HG03521 (cell line): ENCODE measurements around the gene CEP20.
A peak's percentile ranks its signal among the peaks of the same experiment; 100 is the strongest.
"Not testable (repeated sequence)": the region's sequence is repeated elsewhere in the genome, so short reads cannot be mapped to it uniquely, and the experiment has no call there.

ENCODE experiments used
- ATAC-seq: cut with Tn5 transposase; IDR thresholded peaks from one replicate; pipeline ENCODE4 v1.9.1; 2021; ENCODE audit warnings: mild to moderate bottlenecking, moderate library complexity; ENCODE audit not compliant: unreplicated experiment

Gene CEP20

DNA sequence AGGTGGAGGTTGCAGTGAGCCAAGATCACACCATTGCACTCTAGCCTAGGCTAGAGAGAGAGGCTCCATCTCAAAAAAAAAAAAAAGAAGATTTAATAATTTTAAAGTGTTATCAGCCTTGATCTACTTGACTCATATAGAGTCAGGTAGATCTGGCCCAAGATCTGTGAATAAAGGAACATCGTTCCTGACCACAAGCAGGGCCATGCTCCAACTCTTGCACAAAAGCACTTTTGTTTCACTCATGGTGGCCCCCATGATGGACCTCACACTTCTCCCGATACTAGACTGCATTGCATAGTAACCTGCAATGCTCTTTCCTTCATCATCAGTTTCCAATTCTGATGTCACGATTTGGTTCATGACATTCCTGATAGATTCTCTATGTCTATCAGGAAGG lies 26.4 kb downstream of the CEP20 start:
- ATAC-seq, result no peak

DNA sequence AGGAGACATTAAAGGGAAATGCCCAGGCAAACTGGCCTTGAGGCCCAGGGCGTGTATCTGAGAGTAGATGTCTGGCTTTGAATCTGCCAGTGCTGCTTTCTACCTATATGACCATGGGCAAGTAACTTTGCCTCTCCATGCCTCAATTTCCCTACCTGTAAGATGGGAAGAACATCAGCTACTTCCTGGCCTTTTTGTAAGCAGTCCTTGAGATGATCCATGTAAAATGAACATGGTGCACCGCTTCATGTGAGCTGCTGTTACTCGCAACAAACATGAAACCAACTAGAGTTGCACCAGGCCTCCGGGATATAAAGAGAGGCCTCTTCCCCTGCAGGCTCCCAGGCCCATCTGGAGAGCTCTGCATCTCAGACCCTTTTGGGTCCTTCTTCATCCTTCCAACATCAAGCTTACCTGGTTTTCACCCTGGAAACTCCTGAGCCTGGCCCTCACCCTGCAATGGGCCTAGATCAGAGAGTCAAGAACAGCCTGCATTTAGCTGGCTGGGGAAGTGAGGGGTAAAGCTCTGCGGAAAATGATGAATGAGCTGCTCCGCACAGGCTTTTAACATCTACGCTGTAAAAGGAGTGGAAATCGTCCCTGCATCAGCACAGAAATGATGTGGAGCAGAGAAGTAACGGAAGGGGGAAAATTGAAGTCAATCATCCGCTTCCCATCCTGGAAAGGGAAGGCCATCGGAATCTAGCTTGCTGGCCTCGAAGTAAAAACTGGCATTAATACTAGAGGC lies 29.3 kb downstream of the CEP20 start:
- no peak for ATAC-seq

- ATAC-seq, result no peak
Observed at GRCh38 chr16:15857724-15858560, 30.5 kb downstream of the CEP20 start.

DNA sequence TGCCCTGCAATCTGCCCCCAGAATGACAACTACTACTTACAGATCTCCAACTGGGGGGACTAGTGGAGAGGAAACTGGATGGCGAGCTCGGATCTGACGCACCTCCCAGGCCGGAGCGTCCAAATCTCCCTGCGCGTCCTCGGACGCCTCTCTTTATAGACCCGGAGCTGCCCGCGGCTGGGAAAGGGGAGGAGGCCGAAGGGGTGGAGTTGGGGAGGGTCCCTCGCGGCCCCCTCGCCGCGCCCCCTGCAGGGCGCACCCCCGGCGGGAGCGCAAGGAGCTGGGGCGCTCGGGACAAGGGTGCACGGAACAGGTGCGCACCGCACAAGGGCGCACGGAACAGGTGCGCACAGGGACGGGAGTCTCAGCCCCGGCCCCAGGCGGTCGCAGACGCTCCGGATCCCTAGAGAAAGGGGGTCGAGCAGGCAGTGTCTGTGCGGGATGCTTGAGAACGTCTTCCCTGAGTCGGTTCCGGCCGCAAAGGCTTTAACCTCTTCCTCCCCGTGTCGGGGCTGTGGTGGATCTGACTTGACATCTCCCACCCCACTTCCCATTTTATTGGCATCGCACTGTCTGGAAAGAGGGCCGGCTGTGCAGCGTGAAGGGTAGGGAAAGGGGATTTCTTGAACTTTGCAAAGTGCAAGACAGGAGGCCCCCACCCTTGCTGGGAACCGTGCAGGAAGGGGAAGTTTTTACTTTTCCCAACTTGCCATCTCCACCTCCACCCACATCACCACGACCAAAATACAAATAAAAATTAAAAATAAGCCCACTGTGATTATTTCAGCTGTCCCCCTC lies 31.3 kb downstream of the CEP20 start, which contains the start of gene MYH11:
Gene MYH11, minus strand, starts transcription at position 128 of the 798 bp plus-strand sequence. CDS start 18,776 bp downstream, outside the sequence.
- no peak for ATAC-seq

DNA sequence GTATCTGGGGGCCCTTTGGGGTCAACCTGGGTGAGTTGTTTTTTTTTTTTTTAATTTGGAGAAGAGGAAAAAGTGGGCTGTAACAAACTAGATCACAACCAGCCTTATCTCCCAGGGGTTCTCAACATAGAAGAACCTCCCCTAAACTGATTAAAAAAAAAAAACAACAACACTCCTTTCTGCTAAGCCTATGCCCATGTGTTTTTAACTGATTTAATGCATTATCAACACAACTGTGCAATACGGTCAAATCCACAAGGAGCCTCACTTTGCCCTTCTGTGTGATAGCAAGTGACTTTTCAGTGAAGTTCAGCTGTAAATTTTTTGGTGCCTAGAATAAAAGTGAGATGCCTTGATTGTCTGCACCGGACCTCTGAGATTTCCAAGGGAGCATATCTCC lies 32.2 kb downstream of the CEP20 start:
- no peak for ATAC-seq

GRCh38 chr16:15855704-15856003 lies 32.7 kb downstream of the CEP20 start:
- peak; percentile 71 for ATAC-seq

GRCh38 chr16:15854906-15855703 lies 33.3 kb downstream of the CEP20 start:
- ATAC-seq, result no peak

DNA sequence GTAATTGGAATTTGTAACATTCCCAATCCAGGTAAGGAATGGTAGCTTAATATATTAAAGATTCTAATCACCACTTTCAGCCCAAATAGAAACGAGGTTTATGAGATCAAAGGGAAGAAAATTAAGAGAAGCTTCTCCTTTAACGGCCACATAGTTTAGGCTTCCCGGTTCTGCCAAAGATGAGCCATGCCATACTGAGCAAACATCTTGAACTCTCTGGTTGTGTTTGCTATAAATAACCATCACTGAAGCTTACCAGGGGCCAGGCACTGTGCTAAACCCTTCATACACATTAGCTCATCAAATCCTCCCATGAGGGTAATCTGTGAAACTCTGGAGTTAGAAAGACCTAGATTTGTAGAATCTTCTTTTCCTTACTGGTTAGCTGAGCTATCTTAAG lies 34.3 kb downstream of the CEP20 start:
- no peak for ATAC-seq

DNA sequence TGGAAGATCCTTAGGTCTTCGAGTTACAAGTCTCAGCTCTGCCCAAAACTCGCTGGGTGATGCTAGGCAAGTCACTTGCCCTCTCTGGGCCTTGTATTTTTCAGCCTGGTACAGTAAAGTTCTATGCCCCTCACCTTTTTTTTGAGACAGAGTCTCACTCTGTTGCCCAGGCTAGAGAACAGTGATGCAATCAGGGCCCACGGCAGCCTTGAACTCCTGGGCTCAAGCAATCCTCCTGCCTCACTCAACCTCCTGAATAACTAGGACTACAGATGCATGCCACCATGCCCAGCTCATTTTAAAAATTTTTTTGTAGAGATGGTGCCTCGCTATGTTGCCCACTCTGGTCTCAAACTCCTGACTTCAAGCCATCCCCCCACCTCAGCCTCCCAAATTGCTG lies 35.4 kb downstream of the CEP20 start:
- ATAC-seq, result no peak

GRCh38 chr16:15850555-15850954 lies 37.8 kb downstream of the CEP20 start:
- ATAC-seq, result not testable (repeated sequence)

- ATAC-seq, result no peak
Observed at GRCh38 chr16:15849209-15849981, 39.0 kb downstream of the CEP20 start.

DNA sequence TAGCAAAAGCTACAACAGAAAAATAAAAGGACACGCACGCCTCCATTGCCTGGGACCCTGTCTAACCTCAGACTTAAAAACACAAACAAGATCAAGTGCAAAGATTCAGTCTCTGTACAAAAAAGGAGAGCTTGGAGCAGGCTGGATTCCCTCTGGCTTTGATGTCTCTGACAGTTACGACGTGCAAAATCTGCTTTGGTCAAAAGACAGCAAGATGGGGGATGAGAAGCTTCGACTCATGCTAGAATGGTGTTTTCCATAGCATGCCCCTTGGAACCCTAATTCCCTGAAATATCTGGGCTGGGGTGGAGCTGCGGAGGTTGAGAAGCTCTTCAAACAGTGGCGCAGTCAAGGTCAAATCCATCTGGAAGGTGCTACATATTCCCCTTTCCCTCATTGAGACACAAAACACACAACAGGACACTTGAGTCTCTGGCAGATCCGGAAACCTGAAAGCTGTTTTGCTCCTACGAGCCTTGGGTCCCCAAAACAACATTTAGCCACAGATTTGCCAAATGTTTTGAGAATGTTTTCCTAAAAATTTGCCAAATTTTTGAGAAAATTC lies 40.7 kb downstream of the CEP20 start:
- no peak for ATAC-seq

DNA sequence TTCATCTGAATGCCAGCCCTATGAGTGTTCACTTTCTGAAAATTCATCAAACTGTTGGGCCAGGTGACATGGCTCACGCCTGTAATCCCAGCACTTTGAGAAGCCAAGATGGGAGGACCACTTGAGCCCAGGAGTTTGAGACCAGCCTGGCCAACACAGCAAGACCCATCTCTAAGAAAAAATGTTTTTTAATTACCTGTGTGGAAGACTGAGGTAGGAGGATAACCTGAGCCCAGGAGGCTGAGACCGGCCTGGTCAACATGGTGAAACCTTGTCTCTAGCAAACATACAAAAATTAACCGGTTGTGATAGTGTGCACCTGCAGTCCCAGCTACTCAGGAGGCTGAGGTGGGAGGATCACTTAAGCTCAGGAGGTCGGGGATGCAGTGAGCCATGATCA lies 41.9 kb downstream of the CEP20 start:
- no peak for ATAC-seq

- ATAC-seq, result no peak
Observed at GRCh38 chr16:15843635-15844279, 44.6 kb downstream of the CEP20 start.

- ATAC-seq, result not testable (repeated sequence)
Observed at GRCh38 chr16:15839204-15839603, 49.2 kb downstream of the CEP20 start.

DNA sequence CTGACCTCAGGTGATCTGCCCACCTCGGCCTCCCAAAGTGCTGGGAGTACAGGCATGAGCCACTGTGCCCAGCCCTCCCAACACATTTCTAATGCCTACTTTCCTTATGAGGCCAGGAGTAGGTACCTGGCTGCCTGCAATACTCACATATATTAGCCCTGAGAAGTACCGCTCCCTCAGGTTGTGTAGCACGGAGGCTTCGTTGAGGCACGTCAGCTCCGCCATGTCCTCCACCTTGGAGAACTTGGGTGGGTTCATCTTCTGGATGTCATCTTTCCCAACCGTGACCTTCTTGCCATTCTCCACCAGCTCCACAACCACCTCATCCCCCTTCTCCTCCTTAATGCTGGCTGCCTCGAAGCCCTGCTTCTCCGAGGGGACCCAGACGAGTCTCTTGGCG lies 50.6 kb downstream of the CEP20 start:
- ATAC-seq, result no peak

DNA sequence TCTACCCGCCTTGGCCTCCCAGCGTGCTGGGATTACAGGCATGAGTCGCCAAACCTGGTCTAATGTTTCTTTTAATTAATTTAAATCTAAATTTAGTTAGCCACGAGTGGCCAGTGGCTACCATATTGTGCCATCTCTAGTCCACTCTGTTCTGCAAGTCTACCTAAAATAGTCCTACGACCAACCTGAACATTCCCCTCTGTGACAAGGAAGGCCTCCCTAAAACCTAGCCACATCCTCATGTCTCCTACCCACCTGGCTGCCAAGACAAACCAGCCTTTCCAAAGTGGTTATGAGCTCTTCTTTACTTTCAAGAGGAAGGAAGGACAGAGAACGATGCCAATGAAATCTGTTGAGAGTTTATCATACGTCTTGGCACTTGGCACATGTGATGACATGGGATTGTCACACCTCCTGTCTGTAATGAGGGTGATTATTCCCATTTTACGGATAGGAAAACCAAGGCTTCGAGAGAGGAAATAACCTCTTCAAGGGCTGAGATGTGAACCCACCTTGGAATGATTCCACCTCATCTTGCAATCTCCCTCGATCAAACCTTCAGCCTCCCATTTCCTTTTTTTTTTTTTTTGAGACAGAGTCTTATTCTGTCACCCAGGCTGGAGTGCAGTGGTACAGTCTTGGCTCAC lies 51.3 kb downstream of the CEP20 start:
- ATAC-seq, result no peak

GRCh38 chr16:15836074-15836473 lies 52.3 kb downstream of the CEP20 start:
- no peak for ATAC-seq
